ENCODE data around the gene RBFOX2.

Gene RBFOX2

DNA sequence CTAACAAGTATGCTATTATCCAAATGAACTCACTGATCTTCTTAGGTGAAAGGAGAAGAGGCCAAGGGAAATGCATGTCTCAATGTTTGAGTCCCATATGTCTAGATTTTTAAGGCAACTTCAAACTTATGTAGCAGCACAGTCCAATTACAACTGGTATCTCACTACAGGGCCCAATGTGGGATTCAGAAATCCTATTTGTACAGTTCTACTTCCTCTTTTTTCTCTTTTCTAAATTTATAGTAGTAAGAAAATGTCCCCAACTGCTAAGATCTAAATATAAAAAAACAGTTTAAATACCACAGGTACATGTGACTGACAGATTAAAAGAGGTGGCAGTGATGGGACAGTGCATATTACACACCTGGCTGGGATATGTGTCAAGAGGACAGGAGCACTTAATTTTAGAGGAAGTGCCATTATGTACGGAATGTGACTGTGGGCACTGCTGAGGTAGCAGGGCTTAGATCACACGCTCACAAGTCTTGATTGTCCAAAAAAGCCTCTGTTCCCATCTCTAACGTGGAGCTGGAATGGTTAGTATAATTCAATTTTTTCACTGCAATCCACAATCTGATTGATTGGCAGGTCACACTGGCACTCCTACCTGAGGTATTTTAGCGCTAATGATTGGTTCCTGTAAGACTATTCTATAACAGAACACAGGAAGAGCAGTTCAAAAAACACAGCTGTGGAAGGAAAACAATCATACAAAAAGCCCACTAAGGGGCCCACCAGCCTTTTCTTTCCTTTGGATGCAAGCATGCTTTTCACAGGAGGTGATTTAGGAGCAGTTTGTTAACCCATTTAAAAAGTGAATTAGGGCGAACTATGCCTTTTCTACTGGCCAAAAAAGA lies 276.4 kb downstream of the RBFOX2 start:
- no peak overlapping the region for H3K27ac ChIP-seq
- TF ChIP-seq CTCF (IDR thresholded peaks at IDR 0.05): no peak
- no peak for TF ChIP-seq ZFX (IDR thresholded peaks at IDR 0.05; ENCODE audit: borderline replicate concordance)

- TF ChIP-seq ZFX (IDR thresholded peaks at IDR 0.05; ENCODE audit: borderline replicate concordance) (no peak), CTCF (IDR thresholded peaks at IDR 0.05) (no peak)
- no peak overlapping the region for H3K27ac ChIP-seq
Observed at GRCh38 chr22:35749808-35750207, 278.8 kb downstream of the RBFOX2 start.

DNA sequence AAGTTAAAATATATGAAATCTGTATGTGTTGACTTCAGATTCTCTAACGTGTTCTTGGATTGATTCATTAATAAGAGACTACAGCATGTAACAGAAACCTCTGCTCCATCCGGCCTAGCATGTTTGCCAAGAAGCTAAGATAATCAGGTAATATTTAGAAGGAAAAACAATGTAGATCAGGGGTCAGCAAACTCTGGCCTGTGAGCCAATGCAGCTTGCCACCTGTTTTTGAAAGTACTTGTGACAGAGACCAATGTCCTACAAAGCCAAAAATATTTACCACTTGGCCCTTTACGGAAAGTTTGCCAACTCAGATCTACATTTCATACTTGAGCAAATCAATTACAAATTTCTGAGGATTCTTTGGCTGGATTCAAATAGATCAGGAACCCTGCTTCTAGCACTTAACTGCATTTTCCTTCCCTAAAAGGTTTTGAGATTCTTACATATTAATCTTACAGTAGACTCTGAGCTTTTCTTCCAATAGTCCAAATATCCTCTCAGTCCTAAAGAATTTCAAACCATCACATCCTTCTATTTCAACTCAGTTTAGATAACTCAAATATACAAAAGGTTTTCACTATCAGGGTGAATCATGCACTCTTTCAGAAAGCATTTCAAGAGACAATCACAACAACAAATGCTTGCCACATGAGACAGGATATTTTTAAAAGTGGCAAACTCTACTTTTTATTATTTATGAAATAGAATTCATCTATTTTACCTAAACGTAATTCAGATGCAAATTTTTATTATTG lies 281.5 kb downstream of the RBFOX2 start:
- H3K27ac ChIP-seq: no peak overlapping the region
- no peak for TF ChIP-seq ZFX (IDR thresholded peaks at IDR 0.05; ENCODE audit: borderline replicate concordance)
- no peak for TF ChIP-seq CTCF (IDR thresholded peaks at IDR 0.05)

DNA sequence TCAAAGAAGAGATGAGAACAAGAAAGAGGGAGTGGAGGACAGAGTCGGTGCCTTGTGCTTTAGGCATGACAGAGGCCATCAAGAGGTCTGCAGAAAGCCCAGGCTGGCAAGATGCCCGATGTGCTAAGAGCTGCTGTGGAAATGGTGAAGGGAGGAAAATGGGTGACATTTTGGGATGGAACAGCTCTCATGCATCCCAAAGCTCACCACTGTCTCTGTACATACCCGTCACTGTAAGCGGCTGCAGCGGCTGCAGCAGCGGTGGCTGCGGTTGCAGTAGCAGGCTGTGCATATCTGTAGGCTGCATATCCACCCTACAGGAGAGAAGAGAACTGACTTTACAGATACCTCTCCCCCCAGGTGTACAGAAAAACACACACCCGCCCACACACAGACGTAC lies 282.4 kb downstream of the RBFOX2 start:
- TF ChIP-seq ZFX (IDR thresholded peaks at IDR 0.05; ENCODE audit: borderline replicate concordance) (no peak), CTCF (IDR thresholded peaks at IDR 0.05) (no peak)
- no peak overlapping the region for H3K27ac ChIP-seq

GRCh38 chr22:35743326-35743860 lies 285.2 kb downstream of the RBFOX2 start:
- H3K27ac ChIP-seq: no peak overlapping the region
- TF ChIP-seq CTCF (IDR thresholded peaks at IDR 0.05) (no peak), ZFX (IDR thresholded peaks at IDR 0.05; ENCODE audit: borderline replicate concordance) (no peak)

DNA sequence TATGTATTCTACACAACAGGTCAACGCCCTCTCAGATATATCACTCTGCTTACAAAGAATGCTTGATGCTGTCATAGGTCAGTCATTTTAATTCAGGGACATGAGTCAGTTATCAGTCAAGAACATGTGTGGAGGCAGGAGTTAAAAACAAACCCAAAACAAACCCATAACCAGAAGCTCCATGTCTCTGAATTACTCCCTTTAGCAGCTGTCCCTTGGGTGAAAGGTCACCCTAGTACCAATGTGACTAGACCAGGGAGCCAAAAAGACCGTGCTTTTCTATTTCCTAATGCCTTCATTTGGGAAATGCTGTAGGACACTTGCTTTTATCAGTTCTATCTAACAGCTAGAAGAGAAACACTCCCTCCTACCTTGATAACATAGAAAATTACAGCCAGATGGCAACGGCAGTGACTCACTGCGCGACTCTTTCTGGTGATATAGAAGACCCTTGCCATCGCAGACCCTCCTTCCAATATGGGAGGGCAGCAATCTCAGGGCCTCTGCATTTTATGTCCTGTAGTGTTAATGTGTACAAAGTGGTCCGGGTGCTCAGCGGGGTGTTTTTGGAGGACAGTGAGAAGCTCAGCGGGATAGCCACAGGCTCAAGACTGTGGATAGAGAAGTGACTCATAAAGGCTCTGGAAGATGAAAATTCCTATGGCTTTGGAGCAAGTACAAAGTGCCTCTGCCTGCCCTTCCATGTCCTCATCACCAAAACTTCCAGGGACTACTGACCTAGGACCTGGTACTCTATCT lies 286.1 kb downstream of the RBFOX2 start:
- TF ChIP-seq ZFX (IDR thresholded peaks at IDR 0.05; ENCODE audit: borderline replicate concordance) (no peak), CTCF (IDR thresholded peaks at IDR 0.05) (no peak)
- H3K27ac ChIP-seq: no peak overlapping the region
